ENCODE data around the gene CBX6.

DNA sequence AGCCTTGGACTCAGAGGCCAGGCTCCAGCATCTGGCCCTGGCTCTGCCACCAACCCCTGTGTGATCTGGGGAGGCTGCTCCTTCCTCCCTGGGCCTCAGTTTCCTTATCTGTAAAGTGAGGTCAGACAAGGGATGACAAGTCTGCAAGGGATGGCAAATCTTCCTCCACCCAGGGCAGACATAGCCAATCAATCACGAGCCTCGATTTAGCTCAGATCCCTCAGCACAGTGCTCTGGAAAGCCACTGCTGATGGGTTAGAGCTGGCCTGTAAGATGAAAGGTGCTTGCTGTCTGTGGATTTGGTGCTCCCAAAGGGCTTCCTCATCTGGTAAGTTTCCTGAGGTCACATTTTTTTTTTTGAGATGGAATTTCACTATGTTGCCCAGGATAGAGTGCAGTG is 48.4 kb downstream of the CBX6 start:
- TF ChIP-seq CTCF (conservative IDR thresholded peaks at IDR 0.05) (no peak), EZH2 (IDR thresholded peaks at IDR 0.05; ENCODE audit: low read depth) (no peak)
